ENCODE measurements around the gene NAA38.

GRCh38 chr17:7887482-7888183 lies 30.3 kb upstream of the NAA38 start:
- TF ChIP-seq, protein P1, sequence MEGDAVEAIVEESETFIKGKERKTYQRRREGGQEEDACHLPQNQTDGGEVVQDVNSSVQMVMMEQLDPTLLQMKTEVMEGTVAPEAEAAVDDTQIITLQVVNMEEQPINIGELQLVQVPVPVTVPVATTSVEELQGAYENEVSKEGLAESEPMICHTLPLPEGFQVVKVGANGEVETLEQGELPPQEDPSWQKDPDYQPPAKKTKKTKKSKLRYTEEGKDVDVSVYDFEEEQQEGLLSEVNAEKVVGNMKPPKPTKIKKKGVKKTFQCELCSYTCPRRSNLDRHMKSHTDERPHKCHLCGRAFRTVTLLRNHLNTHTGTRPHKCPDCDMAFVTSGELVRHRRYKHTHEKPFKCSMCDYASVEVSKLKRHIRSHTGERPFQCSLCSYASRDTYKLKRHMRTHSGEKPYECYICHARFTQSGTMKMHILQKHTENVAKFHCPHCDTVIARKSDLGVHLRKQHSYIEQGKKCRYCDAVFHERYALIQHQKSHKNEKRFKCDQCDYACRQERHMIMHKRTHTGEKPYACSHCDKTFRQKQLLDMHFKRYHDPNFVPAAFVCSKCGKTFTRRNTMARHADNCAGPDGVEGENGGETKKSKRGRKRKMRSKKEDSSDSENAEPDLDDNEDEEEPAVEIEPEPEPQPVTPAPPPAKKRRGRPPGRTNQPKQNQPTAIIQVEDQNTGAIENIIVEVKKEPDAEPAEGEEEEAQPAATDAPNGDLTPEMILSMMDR (IDR thresholded peaks at IDR 0.05): no peak
- TF ChIP-seq EZH2 (IDR thresholded peaks at IDR 0.05) (no peak), EZH2phosphoT487 (IDR thresholded peaks at IDR 0.05) (no peak)
